Muscle layer of colon (tissue), 2 donors: ENCODE measurements around the gene IGFN1.

Experiments
- H3K27ac ChIP-seq: one replicate; pipeline ENCODE4 v1.7.0; 2013; ENCODE audit warnings: low read depth, mild to moderate bottlenecking, low read length, moderate library complexity
- H3K27me3 ChIP-seq, 2 donors: one replicate each; pipeline ENCODE4 v1.7.0; 2013; ENCODE audit warnings: low read length in 2 of 2, mild to moderate bottlenecking in 2 of 2; ENCODE audit not compliant: insufficient read depth in 2 of 2, control insufficient read depth in 1 of 2
- H3K36me3 ChIP-seq: one replicate; pipeline ENCODE4 v1.7.0; 2013; ENCODE audit warnings: mild to moderate bottlenecking, low read length; ENCODE audit not compliant: insufficient read depth
- H3K4me1 ChIP-seq: one replicate; pipeline ENCODE4 v1.7.0; 2013; ENCODE audit warnings: mild to moderate bottlenecking, low read length; ENCODE audit not compliant: insufficient read depth
- H3K4me3 ChIP-seq, 2 donors: one replicate each; pipeline ENCODE4 v1.7.0; 2013; ENCODE audit warnings: low read length in 2 of 2, low read depth in 1 of 2, mild to moderate bottlenecking in 1 of 2, moderate library complexity in 1 of 2
- H3K9ac ChIP-seq: one replicate; pipeline ENCODE4 v1.7.0; 2013; ENCODE audit warnings: low read length
- H3K9me3 ChIP-seq: one replicate; pipeline ENCODE4 v1.7.0; 2013; ENCODE audit warnings: mild to moderate bottlenecking, low read length
- donor health status: abdominal sarcoma.
- donor health status: Adenocarcinoma of cecum.

The IGFN1 gene

DNA sequence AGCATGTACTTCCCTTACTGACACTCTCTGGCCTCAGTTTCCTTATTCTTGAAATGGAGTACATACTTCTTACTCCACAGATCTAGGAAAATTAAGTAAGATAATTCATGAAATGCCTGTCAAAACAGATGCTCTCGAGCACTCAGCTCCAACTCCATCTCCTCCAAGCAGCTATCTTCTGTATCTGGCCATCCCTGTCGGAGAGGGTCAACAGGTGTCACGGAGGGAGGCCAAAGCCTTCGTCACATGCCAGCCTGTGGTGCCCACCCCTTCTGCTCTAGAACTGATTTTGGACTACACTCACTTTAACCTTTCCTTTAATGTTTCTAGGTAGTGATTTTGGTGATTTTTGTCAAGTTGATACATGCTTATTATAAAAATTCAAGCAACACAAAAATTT is 73.9 kb downstream of the IGFN1 start:
- H3K36me3 ChIP-seq, result no peaks in the 10 kb centered on the region
- no peak overlapping the region for H3K4me3 ChIP-seq
- H3K9ac ChIP-seq, result no peak overlapping the region
- H3K9me3 ChIP-seq, result no peaks in the 10 kb centered on the region
- H3K27me3 ChIP-seq, result peaks cover 5 to 7% of the 10 kb centered on the region in 2 donors
- no peak overlapping the region for H3K27ac ChIP-seq
- peaks cover 3% of the 10 kb centered on the region for H3K4me1 ChIP-seq

DNA sequence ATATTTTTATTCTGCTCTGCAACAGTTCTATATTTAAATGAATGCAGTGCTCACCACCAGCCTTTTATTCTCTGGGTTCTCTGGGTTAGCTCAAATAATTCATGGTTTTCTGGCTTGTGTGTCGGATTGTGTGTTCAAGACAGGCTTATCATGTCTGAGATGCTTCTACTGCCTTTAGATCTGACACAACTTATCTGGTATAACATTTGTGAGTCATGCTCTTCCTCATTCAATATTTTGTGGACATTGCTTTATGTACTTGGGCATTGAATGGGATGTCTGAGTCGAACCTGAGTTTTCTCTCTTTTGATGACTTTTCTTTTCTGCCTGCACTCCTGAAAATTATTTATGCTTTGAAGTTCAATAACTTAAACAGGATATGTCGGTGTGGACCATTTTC is 75.1 kb downstream of the IGFN1 start:
- H3K4me3 ChIP-seq, result no peak overlapping the region
- H3K4me1 ChIP-seq, result no peaks in the 10 kb centered on the region
- H3K27me3 ChIP-seq, result peaks cover 0 to 5% of the 10 kb centered on the region in 2 donors
- H3K36me3 ChIP-seq, result no peaks in the 10 kb centered on the region
- H3K9ac ChIP-seq, result no peak overlapping the region
- H3K9me3 ChIP-seq, result no peaks in the 10 kb centered on the region
- H3K27ac ChIP-seq, result no peak overlapping the region

DNA sequence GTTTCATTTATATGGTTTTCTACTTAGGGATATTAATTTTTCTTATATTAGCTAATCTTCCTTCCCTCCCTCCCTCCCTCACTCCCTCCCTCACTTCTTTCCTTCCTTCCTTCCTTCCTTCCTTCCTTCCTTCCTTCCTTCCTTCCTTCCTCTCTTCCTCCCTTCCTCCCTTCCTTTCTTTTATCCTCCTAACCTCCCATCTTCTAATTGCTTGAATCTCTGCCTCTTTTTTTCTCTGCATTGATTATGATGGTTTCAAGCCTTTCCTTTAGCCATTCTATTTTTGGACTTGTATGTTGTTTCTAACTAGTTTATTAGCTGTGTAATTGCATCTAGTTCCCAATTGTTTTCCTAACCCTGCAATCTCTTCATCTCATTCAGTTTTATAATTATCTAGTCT is 75.7 kb downstream of the IGFN1 start:
- no peak overlapping the region for H3K27ac ChIP-seq
- no peaks in the 10 kb centered on the region for H3K4me1 ChIP-seq
- H3K9ac ChIP-seq, result no peak overlapping the region
- no peak overlapping the region for H3K4me3 ChIP-seq
- peaks cover 0 to 5% of the 10 kb centered on the region in 2 donors for H3K27me3 ChIP-seq
- no peaks in the 10 kb centered on the region for H3K9me3 ChIP-seq
- no peaks in the 10 kb centered on the region for H3K36me3 ChIP-seq

DNA sequence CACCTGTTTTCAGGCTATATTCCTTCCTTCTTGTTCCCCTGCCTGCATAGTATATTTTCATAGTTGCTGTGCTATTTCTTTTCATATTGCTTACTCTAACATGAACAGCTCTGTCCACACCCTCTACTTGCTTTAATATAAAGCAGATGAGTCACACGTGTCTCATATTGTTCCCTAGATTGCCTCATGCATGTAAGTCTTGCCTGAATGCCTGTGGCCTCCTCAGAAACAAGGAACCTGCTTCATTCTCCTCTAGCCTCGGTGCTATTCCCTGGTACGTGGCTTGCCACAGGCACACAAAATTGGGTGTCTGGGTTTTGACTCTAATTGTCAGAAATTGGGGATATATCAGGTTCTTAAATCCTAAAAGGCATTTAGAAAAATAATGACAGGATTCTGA is 76.2 kb downstream of the IGFN1 start:
- Histone ChIP-seq H3K27me3 (peaks cover 0 to 5% of the 10 kb centered on the region in 2 donors), H3K4me3 (no peak overlapping the region), H3K9ac (no peak overlapping the region), H3K27ac (no peak overlapping the region), H3K9me3 (no peaks in the 10 kb centered on the region), H3K4me1 (no peaks in the 10 kb centered on the region), H3K36me3 (no peaks in the 10 kb centered on the region)

DNA sequence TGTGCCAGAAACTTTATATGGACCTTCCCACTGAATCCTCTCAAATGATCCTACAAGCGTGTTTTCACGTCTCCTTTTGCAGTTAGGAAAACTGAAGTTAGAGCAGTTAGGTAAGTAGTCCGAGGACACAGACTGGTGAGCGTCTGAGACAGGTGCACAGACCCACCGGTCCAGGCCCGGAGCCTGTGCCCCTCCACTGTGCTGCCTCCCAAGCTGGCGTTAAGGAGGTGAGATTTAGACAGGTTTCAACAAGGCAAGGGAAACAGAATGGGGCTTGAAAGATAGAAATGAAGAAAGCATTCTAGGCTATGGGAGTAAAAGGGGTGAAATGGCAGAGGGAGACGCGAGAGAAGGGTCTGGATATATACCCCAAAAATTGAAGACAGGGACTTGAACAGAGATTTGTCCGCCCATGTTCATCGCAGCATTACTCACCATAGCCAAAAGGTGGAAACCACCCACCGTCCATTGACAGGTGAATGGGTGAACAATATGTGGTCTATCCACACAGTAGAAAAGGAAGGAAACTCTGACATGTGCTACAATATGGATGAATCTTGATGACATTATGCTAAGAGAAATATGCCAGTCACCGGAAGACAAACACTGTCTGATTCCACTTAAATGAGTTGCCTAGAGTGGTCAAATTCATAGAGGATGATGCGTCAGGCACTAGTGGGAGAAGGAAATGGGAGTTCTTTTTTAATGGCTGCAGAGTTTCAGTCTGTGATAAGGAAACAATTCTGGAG is 77.0 kb downstream of the IGFN1 start:
- no peaks in the 10 kb centered on the region for H3K4me1 ChIP-seq
- no peaks in the 10 kb centered on the region for H3K9me3 ChIP-seq
- no peak overlapping the region for H3K27ac ChIP-seq
- peaks cover 0 to 5% of the 10 kb centered on the region in 2 donors for H3K27me3 ChIP-seq
- no peaks in the 10 kb centered on the region for H3K36me3 ChIP-seq
- H3K9ac ChIP-seq, result no peak overlapping the region
- no peak overlapping the region for H3K4me3 ChIP-seq

DNA sequence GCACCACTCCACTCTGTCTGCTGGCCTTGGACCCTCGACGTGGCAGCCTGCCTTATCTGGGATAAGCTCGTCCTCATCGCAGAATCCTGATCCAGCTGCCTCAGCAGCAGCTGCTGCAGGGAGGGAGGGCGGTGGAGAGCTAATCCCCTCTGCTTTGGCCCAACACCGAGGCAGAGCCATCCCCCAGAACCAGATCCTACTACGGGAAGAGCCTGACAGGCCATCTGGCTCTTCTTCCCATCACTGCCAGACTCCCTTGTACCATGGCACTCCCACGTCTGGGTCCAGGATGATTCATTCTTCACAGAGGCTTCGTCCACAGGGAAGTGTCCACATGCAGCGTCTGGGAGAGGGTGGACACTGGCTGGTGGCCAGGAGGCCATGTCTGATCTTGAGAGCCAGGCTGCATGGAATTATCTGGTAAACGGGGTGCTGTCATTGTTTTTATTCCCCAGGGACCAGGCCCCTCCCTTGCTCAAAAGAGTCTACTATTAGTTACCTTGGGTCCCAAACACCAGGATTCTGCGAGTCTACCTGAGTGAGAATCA is 78.1 kb downstream of the IGFN1 start:
- no peak overlapping the region for H3K9ac ChIP-seq
- no peak overlapping the region for H3K27ac ChIP-seq
- H3K9me3 ChIP-seq, result no peaks in the 10 kb centered on the region
- no peaks in the 10 kb centered on the region for H3K36me3 ChIP-seq
- H3K27me3 ChIP-seq, result peaks cover 0 to 5% of the 10 kb centered on the region in 2 donors
- H3K4me1 ChIP-seq, result no peaks in the 10 kb centered on the region
- H3K4me3 ChIP-seq, result no peak overlapping the region

DNA sequence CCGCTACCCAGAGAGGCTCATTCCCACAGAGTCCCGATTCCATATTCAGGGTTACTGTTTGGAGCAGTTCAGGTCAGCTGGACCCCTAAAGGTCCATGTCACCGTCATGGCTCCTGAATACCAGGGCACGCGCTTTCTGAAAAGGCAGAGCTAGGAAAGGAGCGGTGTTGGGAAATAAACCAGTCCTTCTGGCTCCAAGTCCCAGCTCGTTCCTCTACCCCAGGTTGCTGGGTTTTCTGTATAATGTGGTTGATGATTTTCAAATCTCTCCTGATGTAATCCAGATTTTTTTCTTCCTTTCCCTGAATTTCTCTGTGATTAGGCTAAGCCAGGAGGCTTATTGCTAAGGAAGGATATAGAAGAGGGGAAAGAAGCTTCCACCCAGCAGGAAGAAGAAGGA is 78.7 kb downstream of the IGFN1 start:
- H3K9ac ChIP-seq, result no peak overlapping the region
- H3K4me3 ChIP-seq, result no peak overlapping the region
- H3K36me3 ChIP-seq, result no peaks in the 10 kb centered on the region
- H3K4me1 ChIP-seq, result no peaks in the 10 kb centered on the region
- no peaks in the 10 kb centered on the region for H3K9me3 ChIP-seq
- H3K27me3 ChIP-seq, result peaks cover 0 to 5% of the 10 kb centered on the region in 2 donors
- H3K27ac ChIP-seq, result no peak overlapping the region

DNA sequence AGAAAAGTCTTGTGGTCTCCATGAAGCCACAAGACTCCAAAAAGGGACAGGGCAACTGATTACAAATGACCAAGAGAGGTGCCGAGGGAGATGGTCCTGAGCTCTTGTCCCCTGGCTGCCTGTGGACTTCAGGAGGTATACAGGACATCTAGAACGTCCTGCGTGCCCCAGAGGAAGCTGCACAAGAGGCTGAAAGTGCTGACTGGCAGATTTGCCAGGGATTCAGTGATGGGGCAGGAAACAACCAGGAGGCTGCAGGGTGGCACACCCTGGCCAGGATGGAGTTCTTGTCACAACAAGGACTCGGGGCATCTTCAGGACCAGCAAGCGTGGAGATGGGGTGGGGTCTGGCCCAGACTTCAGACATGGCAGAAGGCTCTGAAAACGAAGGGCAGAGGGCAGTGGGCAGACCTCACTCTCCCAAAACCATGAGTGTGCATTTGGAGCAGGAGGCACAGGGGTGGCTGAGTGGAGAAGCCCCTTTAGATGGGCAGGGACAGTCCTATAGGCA is 79.3 kb downstream of the IGFN1 start:
- no peak overlapping the region for H3K27ac ChIP-seq
- H3K4me1 ChIP-seq, result no peaks in the 10 kb centered on the region
- no peak overlapping the region for H3K9ac ChIP-seq
- H3K27me3 ChIP-seq, result peaks cover 0 to 5% of the 10 kb centered on the region in 2 donors
- no peak overlapping the region for H3K4me3 ChIP-seq
- H3K9me3 ChIP-seq, result no peaks in the 10 kb centered on the region
- no peaks in the 10 kb centered on the region for H3K36me3 ChIP-seq

DNA sequence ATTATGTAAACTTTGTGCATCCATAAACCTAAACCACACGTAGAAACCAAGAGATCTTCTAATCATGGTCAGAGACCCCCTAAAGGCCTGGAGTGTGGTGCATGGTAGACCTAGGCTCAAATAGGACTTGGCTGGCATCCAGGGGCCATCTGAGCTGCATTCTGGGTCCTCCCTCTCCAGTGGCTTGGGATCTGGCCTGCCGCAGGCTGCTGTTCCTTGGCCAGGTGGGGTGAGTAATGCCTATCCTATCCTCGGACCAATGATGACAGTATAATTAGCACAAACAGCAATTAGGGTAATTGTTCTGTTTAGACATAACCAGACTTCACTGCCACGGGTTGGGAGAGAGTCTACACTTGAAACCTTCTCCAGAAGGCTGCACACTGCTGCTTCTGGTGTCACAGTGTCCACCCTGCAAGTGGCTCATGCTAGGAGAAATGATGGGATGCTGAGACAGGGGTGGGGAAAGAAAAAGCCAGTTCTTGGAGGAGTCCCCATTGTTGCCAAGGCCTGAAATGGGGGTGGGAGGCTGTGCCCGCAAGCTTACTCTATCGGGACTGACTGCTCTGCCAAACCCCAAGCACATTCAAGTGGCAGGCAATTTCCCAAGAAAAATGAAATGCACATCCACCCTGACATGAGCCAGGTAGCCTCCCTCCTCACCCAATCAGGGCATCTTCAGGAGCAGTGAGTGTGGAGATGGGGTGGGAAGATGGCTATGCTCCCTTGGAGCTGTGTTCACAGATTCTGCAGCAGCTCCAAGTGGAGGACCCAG is 80.2 kb downstream of the IGFN1 start:
- no peaks in the 10 kb centered on the region for H3K4me1 ChIP-seq
- no peak overlapping the region for H3K27ac ChIP-seq
- H3K27me3 ChIP-seq, result peaks cover 0 to 5% of the 10 kb centered on the region in 2 donors
- H3K9me3 ChIP-seq, result no peaks in the 10 kb centered on the region
- no peak overlapping the region for H3K4me3 ChIP-seq
- H3K36me3 ChIP-seq, result no peaks in the 10 kb centered on the region
- no peak overlapping the region for H3K9ac ChIP-seq

DNA sequence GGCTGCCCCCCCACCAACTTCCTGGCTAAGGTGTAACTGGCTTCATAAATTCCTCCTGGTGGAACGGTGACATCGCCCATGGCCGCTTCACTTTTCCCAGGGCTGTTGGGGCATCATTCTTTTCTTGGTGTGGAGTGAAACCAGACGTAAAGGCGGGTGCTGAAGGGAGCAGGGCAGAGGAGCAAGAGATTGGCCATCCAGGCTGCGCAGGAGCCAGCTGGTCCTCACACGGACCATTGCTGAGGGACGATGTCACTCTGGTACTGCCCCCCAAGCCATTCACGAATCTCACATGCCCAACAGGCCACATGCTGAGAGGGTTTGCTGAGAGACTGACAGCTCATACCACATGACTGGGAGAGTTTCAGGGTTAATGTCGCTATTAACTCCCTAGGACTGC is 82.2 kb downstream of the IGFN1 start:
- Histone ChIP-seq H3K27me3 (peaks cover 0 to 5% of the 10 kb centered on the region in 2 donors), H3K9me3 (no peaks in the 10 kb centered on the region), H3K36me3 (no peaks in the 10 kb centered on the region), H3K9ac (no peak overlapping the region), H3K27ac (no peak overlapping the region), H3K4me1 (no peaks in the 10 kb centered on the region), H3K4me3 (no peak overlapping the region)

DNA sequence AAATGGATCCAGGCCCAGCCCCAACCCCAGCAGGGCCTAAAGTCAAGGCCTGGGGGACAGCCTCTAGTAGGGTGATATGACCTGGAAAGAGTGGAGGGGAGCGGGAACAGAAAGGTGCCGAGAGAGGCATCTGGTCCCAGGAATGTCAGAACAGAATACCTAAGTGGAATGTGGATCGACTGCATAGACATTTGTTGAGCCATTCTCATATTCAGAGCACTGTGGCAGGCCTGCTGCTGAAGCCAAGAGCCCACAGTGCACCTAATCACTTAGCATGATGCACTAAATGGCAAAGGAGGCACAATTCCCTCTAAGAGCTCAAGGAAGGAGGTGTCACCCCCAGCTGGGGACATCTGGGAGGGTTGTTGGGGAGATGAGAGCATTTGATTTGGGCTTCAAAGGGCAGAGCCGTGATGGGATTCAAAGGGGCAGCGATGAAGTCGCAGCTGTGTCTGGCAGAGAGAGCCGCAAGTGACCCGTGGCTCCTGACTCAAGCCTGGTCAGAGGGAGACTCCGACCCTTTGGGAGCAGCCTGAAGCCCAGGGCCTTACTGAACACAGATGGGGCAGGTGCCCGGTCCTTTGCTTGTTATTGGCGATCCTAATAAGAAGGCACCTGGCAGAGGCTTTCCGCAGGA is 84.1 kb downstream of the IGFN1 start:
- no peaks in the 10 kb centered on the region for H3K9me3 ChIP-seq
- H3K4me1 ChIP-seq, result no peaks in the 10 kb centered on the region
- H3K27ac ChIP-seq, result no peak overlapping the region
- no peak overlapping the region for H3K9ac ChIP-seq
- H3K36me3 ChIP-seq, result no peaks in the 10 kb centered on the region
- H3K27me3 ChIP-seq, result peaks cover 0 to 8% of the 10 kb centered on the region in 2 donors
- H3K4me3 ChIP-seq, result no peak overlapping the region
